ENCODE measurements around the gene LPCAT1.

Gene LPCAT1

DNA sequence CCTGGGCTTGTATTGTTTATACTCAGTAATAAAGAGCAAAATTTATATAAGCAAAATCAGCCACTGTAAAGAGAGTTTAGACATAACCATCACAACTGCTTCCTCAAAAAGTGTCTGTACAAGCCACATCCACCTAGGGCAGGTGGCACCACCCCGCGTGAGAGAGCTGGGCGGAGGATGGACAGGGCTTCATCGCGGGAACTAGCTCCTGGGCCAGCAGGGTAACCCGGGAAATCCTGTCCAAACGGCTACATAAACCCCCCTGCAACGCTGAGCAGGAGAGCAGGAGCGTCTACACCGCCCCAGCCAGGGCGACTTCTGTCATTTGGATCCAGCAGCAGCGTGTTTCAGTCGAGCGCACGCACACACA is 79.8 kb downstream of the LPCAT1 start:
- in situ Hi-C loops (cut with MboI; ENCODE audit: low sequenced_read_pairs, unreplicated experiment): no loop called here
- DNase-seq (ENCODE audit: low spot score): no peak
- TF ChIP-seq, protein P1, sequence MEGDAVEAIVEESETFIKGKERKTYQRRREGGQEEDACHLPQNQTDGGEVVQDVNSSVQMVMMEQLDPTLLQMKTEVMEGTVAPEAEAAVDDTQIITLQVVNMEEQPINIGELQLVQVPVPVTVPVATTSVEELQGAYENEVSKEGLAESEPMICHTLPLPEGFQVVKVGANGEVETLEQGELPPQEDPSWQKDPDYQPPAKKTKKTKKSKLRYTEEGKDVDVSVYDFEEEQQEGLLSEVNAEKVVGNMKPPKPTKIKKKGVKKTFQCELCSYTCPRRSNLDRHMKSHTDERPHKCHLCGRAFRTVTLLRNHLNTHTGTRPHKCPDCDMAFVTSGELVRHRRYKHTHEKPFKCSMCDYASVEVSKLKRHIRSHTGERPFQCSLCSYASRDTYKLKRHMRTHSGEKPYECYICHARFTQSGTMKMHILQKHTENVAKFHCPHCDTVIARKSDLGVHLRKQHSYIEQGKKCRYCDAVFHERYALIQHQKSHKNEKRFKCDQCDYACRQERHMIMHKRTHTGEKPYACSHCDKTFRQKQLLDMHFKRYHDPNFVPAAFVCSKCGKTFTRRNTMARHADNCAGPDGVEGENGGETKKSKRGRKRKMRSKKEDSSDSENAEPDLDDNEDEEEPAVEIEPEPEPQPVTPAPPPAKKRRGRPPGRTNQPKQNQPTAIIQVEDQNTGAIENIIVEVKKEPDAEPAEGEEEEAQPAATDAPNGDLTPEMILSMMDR (IDR thresholded peaks at IDR 0.05; ENCODE audit: borderline replicate concordance, control extremely low read depth, extremely low read depth, insufficient read depth, missing control alignments): no peak

DNA sequence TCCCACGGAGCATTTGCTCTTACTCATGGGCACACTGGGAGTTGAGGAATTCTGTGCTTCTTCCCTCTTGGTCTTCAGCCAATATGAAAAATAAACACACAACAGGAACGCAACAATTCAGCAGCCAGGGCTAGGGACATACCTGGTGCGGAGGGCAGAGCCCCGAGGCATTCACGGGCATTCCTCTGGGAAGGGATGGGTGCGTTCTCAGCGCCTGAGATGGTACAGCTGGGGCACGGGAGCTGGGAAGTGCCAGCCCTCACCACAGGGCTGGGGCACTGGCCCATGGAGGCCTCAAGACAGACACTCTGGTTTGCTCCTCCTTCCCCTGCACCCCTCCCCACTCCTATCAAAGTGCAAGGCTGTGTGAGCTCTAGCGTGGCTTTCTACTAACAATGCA is 80.6 kb downstream of the LPCAT1 start:
- TF ChIP-seq, protein P1 (IDR thresholded peaks at IDR 0.05; ENCODE audit: borderline replicate concordance, control extremely low read depth, extremely low read depth, insufficient read depth, missing control alignments): no peak
- DNase-seq (ENCODE audit: low spot score): no peak
- in situ Hi-C loops (cut with MboI; ENCODE audit: low sequenced_read_pairs, unreplicated experiment): no loop called here

DNA sequence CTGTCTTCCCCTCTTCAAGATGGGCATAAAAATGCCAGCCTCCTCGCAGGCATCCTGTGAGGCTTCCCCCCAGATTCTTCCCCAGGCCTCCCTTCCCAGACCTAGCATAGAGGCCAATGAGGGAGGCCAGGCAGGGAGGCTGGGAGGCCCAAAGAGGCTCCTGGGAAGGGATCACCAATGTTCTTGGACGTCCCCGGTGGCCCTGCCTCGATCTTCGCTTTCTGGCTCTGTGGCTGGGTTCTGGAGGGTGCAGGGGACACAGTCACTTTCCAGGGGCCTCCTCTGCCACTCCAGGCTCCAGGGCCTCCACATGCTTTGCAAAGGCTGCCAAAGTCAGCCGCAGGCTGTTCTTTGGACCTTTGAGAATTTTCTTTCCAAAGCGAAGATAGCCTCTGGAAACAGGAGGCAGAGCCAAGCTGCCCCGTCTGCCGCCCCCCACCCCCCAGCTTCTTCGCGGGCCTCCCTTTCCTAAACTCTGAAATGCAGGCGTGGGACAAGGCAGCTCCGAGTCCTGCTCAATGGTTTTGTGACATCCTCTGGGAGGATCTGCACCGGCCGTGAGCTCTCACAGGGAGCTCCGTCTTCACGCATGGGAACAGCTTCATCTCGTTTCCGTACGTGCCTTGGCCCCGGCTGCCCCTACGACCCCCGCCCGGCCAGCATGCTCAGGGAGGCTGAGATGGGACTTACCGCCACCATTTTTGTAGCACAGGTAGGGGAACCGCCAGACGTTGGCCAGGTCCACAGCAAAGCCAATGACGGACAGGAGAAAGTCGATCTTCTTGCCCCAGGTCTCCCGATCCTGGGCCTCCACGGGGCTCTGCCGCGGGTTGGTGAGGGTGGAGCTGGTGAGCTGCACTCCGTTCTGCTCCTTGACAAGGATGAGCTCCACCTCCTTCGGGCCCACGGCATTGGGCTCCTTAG is 81.3 kb downstream of the LPCAT1 start:
- TF ChIP-seq, protein P1 (IDR thresholded peaks at IDR 0.05; ENCODE audit: borderline replicate concordance, control extremely low read depth, extremely low read depth, insufficient read depth, missing control alignments): no peak
- in situ Hi-C loops (cut with MboI; ENCODE audit: low sequenced_read_pairs, unreplicated experiment): no loop called here
- no peak for DNase-seq (ENCODE audit: low spot score)

GRCh38 chr5:1441166-1441865 is 82.4 kb downstream of the LPCAT1 start:
- no peak for DNase-seq (ENCODE audit: low spot score)
- in situ Hi-C loops (cut with MboI; ENCODE audit: low sequenced_read_pairs, unreplicated experiment): no loop called here

DNA sequence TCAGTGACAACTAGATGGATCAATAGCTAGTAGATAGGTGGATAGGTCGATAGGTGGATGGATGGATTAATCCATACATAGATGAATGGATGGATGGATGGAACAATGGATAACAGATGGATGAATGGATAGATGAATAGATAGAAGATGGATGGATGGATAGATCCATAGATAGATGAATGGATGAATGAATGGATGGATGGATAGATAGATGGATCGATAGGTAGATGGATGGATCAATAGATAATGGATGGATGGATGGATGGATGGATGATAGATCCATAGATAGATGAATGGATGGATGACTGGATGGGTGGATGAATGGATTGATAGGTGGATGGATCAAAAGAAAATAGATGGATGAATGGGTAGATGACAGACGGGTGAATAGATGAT is 83.7 kb downstream of the LPCAT1 start:
- no peak for DNase-seq (ENCODE audit: low spot score)
- TF ChIP-seq, protein P1 (IDR thresholded peaks at IDR 0.05; ENCODE audit: borderline replicate concordance, control extremely low read depth, extremely low read depth, insufficient read depth, missing control alignments): no peak
- in situ Hi-C loops (cut with MboI; ENCODE audit: low sequenced_read_pairs, unreplicated experiment): no loop called here

More at GRCh38 chr5:1441166-1441865, 82.4 kb downstream of the LPCAT1 start:
- TF ChIP-seq, protein P1 (IDR thresholded peaks at IDR 0.05; ENCODE audit: borderline replicate concordance, control extremely low read depth, extremely low read depth, insufficient read depth, missing control alignments): no peak

DNA sequence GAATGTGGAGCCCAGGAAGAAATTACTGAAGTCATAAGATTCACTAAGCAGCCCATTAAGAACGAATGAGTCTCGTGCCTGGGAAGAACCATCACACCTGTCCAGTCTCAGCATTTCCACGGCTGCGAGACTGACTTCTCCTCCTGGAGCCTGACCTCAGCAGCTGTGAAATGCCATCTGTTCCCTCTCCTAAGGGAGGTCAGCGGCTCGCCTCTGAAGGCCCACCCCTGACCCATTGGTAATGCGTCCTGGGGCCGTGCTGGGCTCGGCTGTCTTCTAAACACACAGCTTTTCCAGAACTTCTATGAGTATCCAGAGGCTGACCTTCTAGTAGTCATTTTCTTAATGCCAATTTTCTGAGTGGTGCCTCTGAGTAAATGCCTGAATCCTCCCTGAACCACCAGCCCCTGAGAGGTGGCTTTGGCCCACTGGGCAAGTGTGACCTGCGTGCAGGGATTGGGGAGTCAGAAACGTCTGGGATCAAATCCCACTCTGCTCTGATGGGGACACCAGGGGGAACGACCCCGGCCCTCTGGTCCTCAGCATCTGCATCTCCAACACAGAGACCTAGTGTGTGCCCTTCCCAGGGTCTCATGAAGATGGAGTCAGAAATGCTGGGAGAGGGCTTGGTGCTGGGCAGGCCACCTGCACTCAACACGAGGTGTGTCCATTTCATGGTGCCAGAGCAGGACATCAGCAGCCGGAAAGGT is 84.2 kb downstream of the LPCAT1 start:
- no peak for DNase-seq (ENCODE audit: low spot score)
- in situ Hi-C loops (cut with MboI; ENCODE audit: low sequenced_read_pairs, unreplicated experiment): no loop called here
- TF ChIP-seq, protein P1 (IDR thresholded peaks at IDR 0.05; ENCODE audit: borderline replicate concordance, control extremely low read depth, extremely low read depth, insufficient read depth, missing control alignments): no peak

Measured in GM13976 (cell line).